ENCODE data around the gene NQO2. TPM values are rescaled to one million over a fixed set of nuclear protein-coding genes. Genes with fewer than 3 reads are reported as not detected.
"Not testable (repeated sequence)": the region's sequence is repeated elsewhere in the genome, so short reads cannot be mapped to it uniquely, and the experiment has no call there.

Gene NQO2
- total RNA-seq, 1 donor from 2014 or later: 30.1 TPM

DNA sequence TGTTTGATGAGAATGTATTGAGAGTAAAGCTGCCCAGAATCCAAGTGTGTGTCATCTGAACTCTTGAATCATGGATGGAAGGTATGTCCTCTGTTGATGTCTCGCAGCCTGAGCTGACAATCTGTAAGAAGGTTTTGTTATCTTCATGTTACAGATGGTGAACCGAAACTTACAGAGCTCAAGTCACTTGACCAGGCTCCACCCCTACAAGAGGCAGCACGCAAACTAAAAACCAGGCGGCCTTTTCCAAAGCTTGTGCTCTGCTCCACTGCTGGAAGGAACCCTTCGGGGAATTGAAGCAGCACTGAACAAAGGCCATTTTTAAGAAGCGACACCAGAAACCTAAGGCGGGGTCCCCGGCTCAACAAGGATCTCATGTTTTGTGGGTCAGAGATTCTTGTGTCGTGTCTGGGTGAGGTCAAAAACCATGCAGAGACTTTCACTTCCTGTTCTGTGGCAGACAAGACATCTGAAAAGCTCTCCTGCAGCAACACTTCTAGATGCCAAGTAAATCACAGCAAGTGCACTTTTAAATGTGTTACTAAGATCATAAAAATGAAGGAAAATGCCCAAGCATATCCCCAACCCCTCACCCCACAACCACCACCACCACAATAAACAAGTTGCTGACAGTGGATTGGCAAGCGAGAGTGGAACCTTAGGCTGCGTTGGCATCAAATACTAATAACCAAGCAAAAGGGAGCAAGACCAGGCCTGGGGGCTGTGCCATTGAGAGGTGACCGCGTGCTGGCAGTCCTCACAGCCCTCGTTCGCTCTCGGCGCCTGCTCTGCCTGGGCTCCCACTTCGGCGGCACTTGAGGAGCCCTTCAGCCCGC, 27.3 kb downstream of the NQO2 start:
- DNase-seq (ENCODE audit: low spot score): no peak
- intact Hi-C loops (cut with DNase I): no loop called here
- ATAC-seq: no peak

DNA sequence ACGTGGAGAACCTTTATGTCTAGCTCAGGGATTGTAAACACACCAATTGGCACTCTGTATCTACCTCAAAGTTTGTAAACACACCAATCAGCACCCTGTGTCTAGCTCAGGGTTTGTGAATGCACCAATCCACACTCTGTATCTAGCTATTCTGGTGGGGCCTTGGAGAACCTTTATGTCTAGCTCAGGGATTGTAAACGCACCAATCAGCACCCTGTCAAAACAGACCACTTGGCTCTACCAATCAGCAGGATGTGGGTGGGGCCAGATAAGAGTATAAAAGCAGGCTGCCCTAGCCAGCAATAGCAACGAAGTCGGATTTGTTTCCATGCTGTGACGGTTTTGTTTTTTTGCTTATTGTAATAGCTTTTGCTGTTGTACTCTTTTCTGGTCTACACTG, 28.5 kb downstream of the NQO2 start:
- DNase-seq (ENCODE audit: low spot score); intact Hi-C loops (cut with DNase I); ATAC-seq: not testable (repeated sequence)

DNA sequence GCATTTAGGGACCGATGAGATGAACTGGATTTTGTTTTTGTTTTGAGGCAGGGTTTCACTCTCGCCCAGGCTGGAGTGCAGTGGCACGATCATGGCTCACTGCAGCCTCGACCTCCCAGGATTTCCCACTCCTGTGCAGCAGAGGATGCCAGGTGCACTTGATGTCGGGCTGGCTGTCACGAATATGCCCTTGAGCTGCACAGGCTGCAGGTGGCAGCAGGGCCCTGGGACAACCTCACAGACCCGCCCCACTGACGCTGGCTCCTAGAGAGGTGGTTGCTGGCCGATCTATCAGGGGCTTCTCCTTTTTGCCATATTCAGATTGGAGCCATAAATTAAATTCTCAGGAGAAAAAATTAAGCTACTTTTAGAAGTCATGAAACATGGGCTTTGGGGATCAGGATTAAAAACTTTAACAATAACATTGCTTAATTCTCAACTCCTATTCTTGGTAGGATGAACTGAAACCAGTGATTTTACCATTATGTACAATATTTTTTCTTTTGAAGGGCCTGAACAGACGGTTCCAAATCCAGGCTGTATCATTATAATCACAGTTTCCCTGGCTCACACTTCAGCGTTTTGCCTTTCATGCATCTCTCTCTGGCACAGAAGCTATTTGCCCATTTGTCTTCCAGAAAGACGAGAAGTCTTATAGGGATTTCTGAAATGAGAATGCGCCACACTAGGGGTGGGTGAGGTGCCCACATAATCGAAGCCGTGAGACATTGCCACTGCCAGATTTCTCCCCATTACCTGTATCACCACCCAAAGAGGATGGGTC, 32.4 kb downstream of the NQO2 start:
- intact Hi-C loops (cut with DNase I): no loop called here
- no peak for ATAC-seq
- DNase-seq (ENCODE audit: low spot score): no peak

DNA sequence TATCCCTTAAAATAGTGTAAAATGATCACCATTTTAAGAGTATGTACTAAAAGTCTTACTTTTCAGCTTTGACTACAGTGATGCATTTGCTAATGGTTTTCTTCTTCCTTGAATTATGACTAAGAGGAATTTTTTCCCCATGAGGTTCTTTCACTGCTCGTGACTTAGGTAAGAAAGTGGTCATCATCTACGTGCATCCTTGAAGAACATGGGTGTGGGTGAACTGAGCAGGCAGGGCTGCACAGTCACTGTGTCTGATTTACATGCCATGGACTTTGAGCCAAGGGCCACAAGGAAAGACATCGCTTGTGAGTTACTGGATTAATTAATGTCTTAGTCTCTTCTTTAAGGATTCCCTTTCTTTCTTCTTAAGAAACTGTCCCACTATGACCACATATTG, 33.3 kb downstream of the NQO2 start:
- intact Hi-C loops (cut with DNase I): no loop called here
- ATAC-seq: no peak

DNA sequence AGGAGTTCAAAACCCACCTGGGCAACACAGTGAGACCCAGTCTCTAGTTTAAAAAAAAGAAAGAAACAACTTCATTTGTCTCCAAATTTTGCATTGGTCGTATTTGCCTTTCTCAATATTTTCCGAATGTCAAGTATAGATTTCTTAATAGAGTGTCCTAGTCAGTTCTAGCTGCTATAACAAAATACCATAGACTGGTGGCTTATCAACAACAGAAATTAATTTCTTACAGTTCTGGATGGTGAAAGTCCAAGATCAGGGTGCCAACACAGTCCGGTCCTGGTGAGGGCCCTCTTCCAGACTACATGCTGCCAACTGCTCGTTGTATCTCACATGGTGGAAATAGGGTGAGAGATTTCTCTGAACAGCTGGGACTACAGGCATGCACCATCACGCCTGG, 34.0 kb downstream of the NQO2 start:
- intact Hi-C loops (cut with DNase I): no loop called here
- DNase-seq (ENCODE audit: low spot score): no peak
- no peak for ATAC-seq

More for the DNA sequence above, 33.3 kb downstream of the NQO2 start:
- DNase-seq (ENCODE audit: low spot score): no peak

DNA sequence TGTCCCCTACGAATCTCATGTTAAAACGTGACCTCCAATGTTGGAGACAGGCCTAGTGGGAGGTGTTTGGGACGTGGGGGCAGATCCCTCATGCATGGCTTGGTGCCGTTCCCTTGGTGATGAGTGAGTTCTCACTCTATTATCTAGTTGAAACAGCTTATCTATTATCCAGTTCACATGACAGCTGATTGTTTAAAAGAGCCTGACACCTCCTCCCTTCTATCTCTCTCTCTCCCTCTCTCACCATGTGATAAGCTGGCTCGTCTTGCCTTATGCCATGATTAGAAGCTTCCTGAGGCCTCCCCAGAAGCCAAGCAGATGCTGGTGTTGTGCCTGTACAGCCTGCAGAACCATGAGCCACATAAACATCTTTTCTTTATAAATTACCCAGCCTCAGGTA, 35.7 kb downstream of the NQO2 start:
- no peak for DNase-seq (ENCODE audit: low spot score)
- ATAC-seq: no peak
- intact Hi-C loops (cut with DNase I): no loop called here

DNA sequence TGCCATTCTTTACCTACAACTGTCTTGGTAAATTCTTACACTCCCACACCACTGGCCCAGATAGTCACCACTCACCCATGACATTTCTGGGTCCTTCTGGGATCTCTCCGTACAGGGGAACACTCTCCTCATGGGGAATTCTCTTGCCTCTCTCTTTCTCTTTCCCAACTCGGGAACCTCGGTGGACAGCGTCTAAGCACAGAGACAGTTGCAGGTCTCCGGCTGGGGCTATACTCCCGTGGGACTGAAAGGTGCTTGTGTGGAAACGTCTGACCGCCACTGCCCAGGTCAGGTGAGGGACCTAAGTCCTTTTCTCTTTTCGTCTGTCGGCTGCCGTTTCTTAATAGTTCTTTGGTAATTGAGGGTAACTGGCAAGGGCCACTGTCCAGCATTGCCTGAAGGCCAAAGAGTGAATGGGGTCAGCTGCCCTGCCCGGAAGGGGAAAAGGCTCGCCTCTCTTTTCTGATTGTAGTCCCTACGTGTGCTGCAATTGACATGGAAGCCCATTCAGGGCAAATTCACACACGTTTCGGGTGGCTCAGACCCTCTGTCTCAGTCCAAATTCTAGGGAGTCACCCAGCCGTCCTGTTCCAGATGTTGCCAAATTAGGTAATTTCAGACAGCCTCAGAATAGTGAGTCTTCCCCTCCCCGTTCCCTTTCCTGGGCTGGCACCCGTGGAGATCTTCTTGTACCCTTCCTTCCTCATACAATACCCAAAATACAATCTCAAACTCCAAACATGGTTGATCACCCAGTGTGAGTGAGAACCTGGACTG, 37.4 kb downstream of the NQO2 start:
- ATAC-seq (no peak), DNase-seq (ENCODE audit: low spot score) (no peak)
- intact Hi-C loops (cut with DNase I): no loop called here

DNA sequence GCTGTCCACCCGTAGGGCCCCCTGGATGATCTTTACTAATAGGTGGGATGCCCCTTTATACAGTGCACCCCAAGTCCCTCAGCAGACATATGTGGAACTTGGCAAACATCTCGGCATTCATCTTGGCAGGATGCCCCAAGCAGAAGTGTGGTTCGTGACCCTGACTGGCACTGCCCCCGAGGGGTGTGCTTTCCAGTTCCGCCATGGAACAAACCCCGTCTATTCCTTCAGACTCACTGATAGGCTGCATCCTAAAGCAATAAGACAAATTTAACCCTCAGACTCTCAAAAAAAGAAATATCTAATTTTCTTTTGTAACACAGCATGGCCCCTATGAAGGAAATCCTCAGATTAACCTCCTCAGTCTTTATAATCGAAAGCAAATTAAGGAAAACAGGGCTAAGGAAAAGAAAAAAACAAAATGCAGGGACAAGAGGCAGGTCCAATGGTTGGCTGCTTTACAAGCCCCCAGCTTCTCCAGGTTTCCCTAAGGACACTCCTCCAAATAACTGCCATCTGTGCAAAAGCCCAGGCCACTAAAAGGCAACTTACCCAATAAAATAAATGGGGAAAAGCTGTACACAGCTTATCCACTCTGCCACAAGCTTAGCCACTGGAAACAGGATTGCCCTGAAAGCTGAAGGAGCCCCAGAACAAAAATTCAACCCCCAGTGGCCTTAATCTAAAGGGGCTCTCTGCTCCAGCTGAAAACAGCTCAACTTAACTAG, 38.1 kb downstream of the NQO2 start:
- DNase-seq (ENCODE audit: low spot score): no peak
- peak; percentile 44 for ATAC-seq
- intact Hi-C loops (cut with DNase I): no loop called here

DNA sequence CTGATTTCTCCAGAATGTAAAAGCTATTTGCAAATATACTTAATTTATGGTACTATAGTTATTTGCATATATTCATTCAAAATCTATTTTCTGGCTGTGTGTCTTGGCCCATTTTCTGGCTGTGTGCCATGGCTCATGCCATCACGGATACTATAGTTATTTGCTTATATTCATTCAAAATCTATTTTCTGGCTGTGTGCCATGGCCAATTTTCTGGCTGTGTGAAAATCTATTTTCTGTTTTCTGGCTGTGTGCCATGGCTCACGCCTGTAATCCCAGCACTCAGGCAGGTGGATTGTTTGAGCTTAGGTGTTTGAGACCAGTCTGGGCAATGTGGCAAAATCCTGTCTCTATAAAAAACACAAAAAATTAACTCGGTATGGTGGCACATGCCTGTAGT, 39.7 kb downstream of the NQO2 start:
- ATAC-seq: no peak
- intact Hi-C loops (cut with DNase I): no loop called here
- no peak for DNase-seq (ENCODE audit: low spot score)

DNA sequence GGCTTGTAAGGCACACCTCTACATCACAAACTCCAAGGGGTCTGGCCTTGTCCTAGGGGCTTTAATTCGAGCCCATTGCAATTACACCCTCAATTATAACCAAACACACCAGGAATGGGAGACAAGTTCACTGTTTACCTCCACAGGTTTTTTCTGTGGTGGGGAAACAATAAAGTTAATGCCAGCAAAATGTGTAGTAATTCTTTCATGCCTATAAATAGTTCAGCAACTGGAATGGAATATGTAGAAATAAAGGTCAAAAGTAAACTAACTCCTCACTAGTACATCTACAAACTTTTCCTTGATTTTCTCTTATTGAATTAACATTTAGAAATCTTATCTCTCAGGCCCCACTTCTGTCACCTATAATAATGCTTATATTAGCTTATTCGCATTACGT, 41.5 kb downstream of the NQO2 start:
- intact Hi-C loops (cut with DNase I): no loop called here
- no peak for ATAC-seq
- no peak for DNase-seq (ENCODE audit: low spot score)

DNA sequence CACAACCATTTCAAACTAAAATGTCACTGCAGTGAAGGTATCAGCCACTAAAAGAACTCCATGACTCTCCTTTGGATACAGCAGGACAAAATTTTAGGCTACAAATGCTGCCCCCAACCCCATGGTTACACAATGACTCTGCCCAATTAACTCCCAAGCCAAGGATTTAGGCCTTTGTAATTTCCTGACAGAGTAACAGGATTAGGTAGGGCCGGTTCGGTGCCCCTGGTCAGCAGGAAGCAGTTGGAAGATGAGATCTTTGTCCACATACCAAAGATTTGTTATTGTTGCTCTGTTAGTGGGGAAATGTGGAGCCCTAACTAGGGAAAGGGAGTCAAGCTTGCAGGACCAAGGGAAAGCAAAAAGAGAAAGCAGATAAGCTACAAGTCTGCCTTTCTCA, 41.9 kb downstream of the NQO2 start:
- intact Hi-C loops (cut with DNase I): no loop called here
- ATAC-seq: no peak
- DNase-seq (ENCODE audit: low spot score): no peak

DNA sequence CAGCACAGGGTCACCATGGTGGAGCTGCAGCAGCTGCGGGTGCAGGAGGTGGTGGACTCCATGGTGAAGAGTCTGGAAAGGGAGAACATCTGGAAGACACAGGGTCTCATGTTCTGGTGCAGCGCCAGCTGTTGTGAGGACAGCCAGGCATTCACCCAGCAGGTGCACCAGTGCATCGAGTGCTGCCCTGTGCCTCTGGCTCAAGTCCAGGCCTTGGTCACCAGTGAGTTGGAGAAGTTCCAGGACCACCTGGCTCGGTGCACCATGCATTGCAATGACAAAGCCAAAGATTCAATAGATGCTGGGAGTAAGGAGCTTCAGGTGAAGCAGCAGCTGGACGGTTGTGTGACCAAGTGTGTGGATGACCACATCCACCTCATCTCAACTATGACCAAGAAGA, 45.7 kb downstream of the NQO2 start:
- intact Hi-C loops (cut with DNase I): no loop called here
- no peak for ATAC-seq
- no peak for DNase-seq (ENCODE audit: low spot score)

DNA sequence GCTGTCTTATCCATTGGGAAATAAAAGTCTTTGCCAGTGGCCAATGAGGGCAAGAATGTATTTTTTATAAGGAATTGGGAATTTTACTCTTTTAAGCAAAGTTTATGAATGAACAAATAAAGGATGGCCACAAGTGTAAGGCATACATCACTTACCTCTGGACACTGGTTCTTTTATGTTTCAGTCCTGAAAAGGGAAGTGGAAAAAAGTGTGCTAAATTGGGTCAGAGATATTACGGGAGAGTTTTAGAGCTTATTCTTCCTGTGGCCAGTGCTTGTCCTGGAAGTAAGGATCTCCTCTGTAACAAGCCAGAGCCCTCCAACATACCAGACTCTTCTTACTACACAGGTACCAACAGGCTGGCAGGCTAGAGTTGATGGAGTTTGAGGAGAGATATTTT, 46.1 kb downstream of the NQO2 start:
- intact Hi-C loops (cut with DNase I): no loop called here
- no peak for ATAC-seq

DNA sequence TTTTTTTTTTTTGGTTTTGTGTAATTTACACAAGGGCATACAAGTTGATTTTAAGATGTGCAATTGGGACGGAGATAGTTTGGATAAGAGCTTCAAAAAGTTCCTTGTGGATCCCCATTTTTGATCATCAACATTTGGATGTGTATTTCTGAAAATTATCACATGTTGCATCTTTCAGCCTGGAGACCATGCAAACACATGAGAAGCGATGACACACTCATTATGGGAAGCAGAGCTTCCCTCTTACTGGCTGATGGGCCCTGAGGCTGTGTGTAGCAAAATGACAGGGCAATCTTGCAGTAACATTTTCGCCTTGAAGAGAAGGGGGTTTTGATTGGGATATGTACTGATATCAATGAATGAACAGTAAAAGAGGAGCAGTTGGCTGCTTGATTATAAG, 46.6 kb downstream of the NQO2 start:
- intact Hi-C loops (cut with DNase I): no loop called here
- DNase-seq (ENCODE audit: low spot score) (no peak), ATAC-seq (no peak)

More for the DNA sequence above, 46.1 kb downstream of the NQO2 start:
- DNase-seq (ENCODE audit: low spot score): no peak

DNA sequence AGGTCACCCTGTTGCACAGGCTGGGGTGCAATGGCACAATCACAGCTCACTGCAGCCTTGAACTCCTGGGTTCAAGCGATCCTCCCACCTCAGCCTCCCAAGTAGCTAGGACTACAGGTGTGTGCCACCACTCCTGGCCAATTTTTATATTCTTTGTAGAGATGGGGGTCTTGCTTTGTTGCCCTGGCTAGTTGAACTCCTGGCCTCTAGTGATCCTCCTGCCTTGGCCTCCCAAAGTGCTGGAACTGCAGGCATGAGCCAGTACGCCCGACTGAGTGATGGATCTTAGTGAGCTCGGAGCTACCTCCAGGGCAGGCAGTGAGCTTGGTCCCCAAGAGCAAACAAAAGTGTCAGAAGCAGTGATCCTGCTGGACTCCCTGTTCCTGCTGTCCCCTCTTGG, 48.3 kb downstream of the NQO2 start:
- DNase-seq (ENCODE audit: low spot score); ATAC-seq; intact Hi-C loops (cut with DNase I): not testable (repeated sequence)

DNA sequence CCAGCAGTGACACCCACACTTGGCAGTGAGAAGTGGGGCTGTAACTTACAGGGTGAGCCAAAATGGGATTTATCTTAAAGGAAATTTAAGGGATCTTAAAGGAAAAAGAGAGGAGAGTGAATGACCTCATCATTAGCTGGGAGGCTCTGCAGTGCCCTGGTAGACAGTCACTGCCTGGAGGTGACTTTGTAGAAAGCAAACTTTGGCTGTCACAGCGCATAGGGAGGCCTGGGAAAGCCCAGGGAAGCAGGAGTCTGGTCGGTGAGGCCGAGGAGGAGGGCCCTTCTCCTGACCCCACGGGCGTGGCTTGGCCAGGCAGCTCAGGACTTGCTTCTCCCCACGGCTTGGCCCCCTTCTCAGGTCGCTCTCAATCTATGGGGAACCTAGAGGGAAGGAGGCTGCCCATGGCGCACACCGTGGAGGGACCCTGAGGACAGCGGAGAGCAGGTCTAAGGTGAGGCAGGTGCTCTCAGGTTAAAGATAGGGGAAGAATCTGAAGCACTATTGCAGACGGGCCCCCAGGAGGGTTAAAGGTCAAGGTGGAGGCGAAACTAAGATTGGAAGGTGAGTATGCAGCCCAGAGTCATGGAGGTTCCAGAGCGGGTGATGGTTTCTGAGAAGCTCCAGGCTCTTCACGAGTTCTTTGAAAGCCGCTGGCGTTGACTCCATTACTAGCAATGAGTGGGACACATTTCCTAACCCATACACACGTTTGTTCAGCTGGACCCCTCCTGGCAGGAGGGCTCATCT, 53.0 kb downstream of the NQO2 start:
- ATAC-seq (no peak), DNase-seq (ENCODE audit: low spot score) (no peak)
- intact Hi-C loops (cut with DNase I): loop anchor here (10.0 kb wide), 1 partner anchor 208 kb away; the partner anchor contains the start of gene SERPINB1

DNA sequence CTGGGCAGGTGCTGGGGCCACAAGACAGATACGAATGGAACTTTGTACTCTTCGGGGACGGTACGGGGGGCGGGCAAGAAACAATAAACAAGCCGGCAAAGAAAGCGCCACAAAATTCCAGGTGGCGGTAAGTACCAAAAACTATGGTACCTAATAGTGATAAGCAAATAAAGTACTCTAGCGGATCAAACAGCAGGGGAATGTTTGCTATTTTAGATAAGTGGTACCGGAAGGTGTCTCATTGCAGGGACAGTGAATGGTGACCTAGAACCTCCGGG, 53.5 kb downstream of the NQO2 start:
- ATAC-seq (no peak), DNase-seq (ENCODE audit: low spot score) (no peak)
- intact Hi-C loops (cut with DNase I): loop anchor here (10.0 kb wide), 1 partner anchor 208 kb away; the partner anchor contains the start of gene SERPINB1

All from sciatic nerve (tissue), 2 donors.